Measurements from ENCODE around the gene MRPL12. TPM values are rescaled to one million over a fixed set of nuclear protein-coding genes. Genes with fewer than 3 reads are reported as not detected.

MRPL12 gene
- total and polyA plus RNA-seq, 9 of the 15 experiments (the other 6 are each of a cell fraction or from before 2014, with no cell fraction given), result 0.94 to 338 (median 100) TPM

DNA sequence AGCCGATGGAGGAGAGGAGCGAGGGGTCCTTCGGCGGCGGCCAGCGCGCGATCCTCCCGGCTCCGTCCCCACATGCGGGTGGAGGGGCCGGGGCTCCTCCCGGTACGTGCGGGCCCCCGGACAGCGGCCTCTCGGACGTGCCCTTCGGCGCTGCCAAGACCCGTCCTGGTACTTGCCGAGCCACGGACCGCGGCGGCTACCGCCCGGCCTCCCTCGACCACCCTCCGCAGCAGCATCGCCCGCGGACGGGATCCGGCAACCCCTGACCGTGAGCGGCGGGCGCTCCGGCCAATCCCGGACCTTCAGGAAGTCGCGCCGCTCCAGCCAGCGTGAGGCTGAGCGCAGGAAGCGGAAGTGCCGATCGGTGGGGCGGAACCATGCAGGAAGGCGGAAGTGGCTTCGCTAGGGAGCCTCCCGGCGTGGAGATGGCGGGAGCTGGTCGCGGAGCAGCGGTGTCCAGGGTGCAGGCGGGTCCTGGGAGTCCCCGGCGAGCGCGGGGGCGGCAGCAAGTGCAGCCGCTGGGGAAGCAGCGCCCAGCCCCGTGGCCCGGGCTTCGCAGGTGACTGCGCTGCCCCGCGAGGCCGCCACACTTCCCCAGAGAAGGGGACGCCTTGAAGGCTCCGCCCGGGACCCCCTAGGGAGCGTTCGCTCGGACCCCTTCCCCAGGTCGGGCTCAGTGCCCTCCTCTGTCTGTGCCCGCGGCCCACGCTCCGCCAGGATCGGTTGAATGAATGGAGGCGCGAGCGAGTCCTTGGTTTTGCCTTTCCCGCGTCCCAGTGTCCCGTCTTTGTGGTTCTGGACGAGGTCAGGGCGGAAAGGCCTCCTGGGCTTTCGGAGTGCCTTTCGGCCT lies 36.6 kb upstream of the MRPL12 start, which contains the start of the genes CCDC137 and OXLD1 (continued):
- TF ChIP-seq UBTF (IDR thresholded peaks at IDR 0.05; ENCODE audit: borderline replicate concordance in 1 of 2, low read depth in 2 of 2, low read length in 2 of 2), result peak; percentile 57 to 68; a peak in 1 of 4 replicates
- no peak for TF ChIP-seq NUFIP1 (IDR thresholded peaks at IDR 0.05; ENCODE audit: partially characterized antibody)
- 0 out of 2 replicates have a peak, but pooled peaks have one; percentile 48 for TF ChIP-seq RNF2 (IDR thresholded peaks at IDR 0.05)
- peak; percentile 46; the same call in 1 of the 2 replicates for TF ChIP-seq PHB (CRISPR knock-in tag; IDR thresholded peaks at IDR 0.05)
- TF ChIP-seq FOS (IDR thresholded peaks at IDR 0.05; ENCODE audit: extremely low read depth, insufficient read length), result peak; percentile 89
- peak; percentile 81; the same call in 1 of the 2 replicates for TF ChIP-seq MYC (IDR thresholded peaks at IDR 0.05; ENCODE audit: low read depth, low read length)
- TF ChIP-seq MYC (CRISPR knock-in tag; IDR thresholded peaks at IDR 0.05; ENCODE audit: borderline replicate concordance, low read depth), result no peak
- TF ChIP-seq PHF21A (IDR thresholded peaks at IDR 0.05; ENCODE audit: borderline replicate concordance, low read depth), result no peak
- 0 out of 2 replicates have a peak, but pooled peaks have one; percentile 10 for TF ChIP-seq RREB1 (CRISPR knock-in tag; IDR thresholded peaks at IDR 0.05)
- TF ChIP-seq ZNF311 (CRISPR knock-in tag; IDR thresholded peaks at IDR 0.05), result no peak
- no peak for TF ChIP-seq TRIM25 (IDR thresholded peaks at IDR 0.05; ENCODE audit: borderline replicate concordance)
- peak; percentile 48 for TF ChIP-seq PRPF4 (IDR thresholded peaks at IDR 0.05; ENCODE audit: insufficient read depth, low read depth, low read length, poor library complexity, severe bottlenecking)
- TF ChIP-seq ZKSCAN1 (IDR thresholded peaks at IDR 0.05; ENCODE audit: low read depth, low read length), result peak; percentile 13; the same call in 1 of the 2 replicates
- peak; percentile 99 for TF ChIP-seq RBM25 (IDR thresholded peaks at IDR 0.05; ENCODE audit: low read depth, low read length, severe bottlenecking)
- no peak for TF ChIP-seq EHMT2 (IDR thresholded peaks at IDR 0.05)
- TF ChIP-seq PHF20 (IDR thresholded peaks at IDR 0.05; ENCODE audit: partially characterized antibody), result peak; percentile 87
